ENCODE results near the gene RCOR1. TPM values are rescaled to one million over a fixed set of nuclear protein-coding genes. Genes with fewer than 3 reads are reported as not detected.

RCOR1 gene
- total RNA-seq, 4 donors from 2014 or later, result 3.3 to 40.0 (median 19.7) TPM

- no peak for DNase-seq
- TF ChIP-seq POLR2A (IDR thresholded peaks at IDR 0.05), result no peak
- TF ChIP-seq CTCF (IDR thresholded peaks at IDR 0.05), result no peak
Observed at GRCh38 chr14:102754370-102755262, 162.2 kb downstream of the RCOR1 start.

GRCh38 chr14:102757646-102758045 is 165.2 kb downstream of the RCOR1 start:
- TF ChIP-seq POLR2A (IDR thresholded peaks at IDR 0.05), result no peak
- no peak for TF ChIP-seq CTCF (IDR thresholded peaks at IDR 0.05)
- Histone ChIP-seq H3K27me3 (no peaks in the 10 kb centered on the region), H3K27ac (no peak overlapping the region), H3K9me3 (no peaks in the 10 kb centered on the region), H3K36me3 (no peaks in the 10 kb centered on the region), H3K4me1 (no peaks in the 10 kb centered on the region), H3K4me3 (no peak overlapping the region)
- DNase-seq, result no peak
- intact Hi-C loops (cut with DNase I; ENCODE audit: low total_unique reads), result no loop called here

More at GRCh38 chr14:102754370-102755262, 162.2 kb downstream of the RCOR1 start:
- intact Hi-C loops (cut with DNase I; ENCODE audit: low total_unique reads), result no loop called here
- Histone ChIP-seq H3K4me1 (no peaks in the 10 kb centered on the region), H3K36me3 (no peaks in the 10 kb centered on the region), H3K27me3 (no peaks in the 10 kb centered on the region), H3K9me3 (no peaks in the 10 kb centered on the region), H3K27ac (no peak overlapping the region), H3K4me3 (no peak overlapping the region)

- intact Hi-C loops (cut with DNase I; ENCODE audit: low total_unique reads), result no loop called here
- Histone ChIP-seq H3K36me3 (no peaks in the 10 kb centered on the region), H3K4me3 (no peak overlapping the region), H3K9me3 (no peaks in the 10 kb centered on the region), H3K27ac (no peak overlapping the region), H3K4me1 (no peaks in the 10 kb centered on the region), H3K27me3 (no peaks in the 10 kb centered on the region)
- TF ChIP-seq POLR2A (IDR thresholded peaks at IDR 0.05) (no peak), CTCF (IDR thresholded peaks at IDR 0.05) (no peak)
- DNase-seq, result no peak
Observed at GRCh38 chr14:102758087-102758486, 165.6 kb downstream of the RCOR1 start.

GRCh38 chr14:102759456-102760187 is 167.2 kb downstream of the RCOR1 start:
- H3K27ac ChIP-seq, result no peak overlapping the region

More at GRCh38 chr14:102759456-102760187, 167.2 kb downstream of the RCOR1 start:
- TF ChIP-seq POLR2A (IDR thresholded peaks at IDR 0.05), result no peak
- TF ChIP-seq CTCF (IDR thresholded peaks at IDR 0.05), result no peak
- Histone ChIP-seq H3K4me3 (no peak overlapping the region), H3K27me3 (no peaks in the 10 kb centered on the region), H3K9me3 (no peaks in the 10 kb centered on the region), H3K36me3 (no peaks in the 10 kb centered on the region), H3K4me1 (no peaks in the 10 kb centered on the region)
- intact Hi-C loops (cut with DNase I; ENCODE audit: low total_unique reads), result no loop called here
- DNase-seq, result no peak
